ENCODE results near the gene FAM107A. TPM values are rescaled to one million over a fixed set of nuclear protein-coding genes. Genes with fewer than 3 reads are reported as not detected.

FAM107A gene
- total and polyA plus RNA-seq, 9 of the 15 experiments (the other 6 are each of a cell fraction or from before 2014, with no cell fraction given): 0.07 TPM; not detected in 8

DNA sequence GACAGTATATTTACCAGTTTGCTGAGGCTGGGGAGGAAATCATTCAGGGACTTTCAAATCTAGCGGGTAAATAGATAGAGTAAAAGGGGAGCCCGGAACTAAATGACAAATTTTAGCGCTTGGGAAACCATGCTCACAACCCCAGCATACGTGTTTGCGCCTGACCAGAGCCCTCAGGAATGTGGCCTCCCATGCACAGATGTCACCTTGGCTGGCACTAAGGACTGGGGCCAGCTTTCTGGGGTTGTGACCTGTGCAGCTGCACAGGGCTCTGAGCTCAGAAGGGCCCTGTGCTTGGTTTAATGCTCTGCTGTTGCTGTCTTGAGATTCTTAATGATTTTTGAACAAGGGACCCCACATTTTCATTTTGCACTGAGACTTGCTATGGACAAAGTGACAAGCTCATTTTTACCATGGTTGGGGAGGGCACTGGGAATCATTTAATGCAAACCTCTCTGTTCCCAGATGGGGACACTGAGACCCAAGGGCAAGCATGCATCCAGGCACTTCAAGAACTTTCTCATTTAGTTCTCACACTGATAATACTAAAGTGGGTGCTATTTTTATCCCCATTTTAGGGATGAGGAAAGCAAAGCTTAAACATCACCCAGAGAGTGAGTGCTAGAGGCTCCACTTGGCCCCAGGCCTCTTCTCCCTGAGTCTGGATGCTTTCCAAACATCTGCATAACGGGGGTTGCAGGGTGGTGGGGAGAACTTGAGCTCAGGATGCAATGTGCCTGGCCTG lies 44.1 kb upstream of the FAM107A start:
- Histone ChIP-seq H3K27ac (ENCODE audit: extremely low read depth, low read depth, low read length) (no peak overlapping the region), H3K4me2 (ENCODE audit: insufficient read depth, low read length) (no peak overlapping the region), H2AFZ (ENCODE audit: low read depth, low read length) (no peak overlapping the region), H3K4me3 (no peak overlapping the region), H3K9ac (ENCODE audit: insufficient read depth in 1 of 2, low read depth in 2 of 2, low read length in 2 of 2) (no peak overlapping the region), H3K79me2 (ENCODE audit: control insufficient read depth, insufficient read depth, low read length) (no peaks in the 10 kb centered on the region), H3K4me1 (replicated peaks in 1 of 2; ENCODE audit: control insufficient read depth in 2 of 2, insufficient read depth in 2 of 2, low read length in 2 of 2) (no peaks in the 10 kb centered on the region; a peak in 1 of 5 replicates), H3K9me1 (ENCODE audit: control insufficient read depth, insufficient read depth, low read length) (no peaks in the 10 kb centered on the region), H3K36me3 (ENCODE audit: control insufficient read depth, insufficient read depth, low read length) (no peaks in the 10 kb centered on the region), H4K20me1 (replicated peaks; ENCODE audit: control insufficient read depth, insufficient read depth, low read length) (no peaks in the 10 kb centered on the region; the same call in 1 of the 2 replicates), H3K27me3 (ENCODE audit: control insufficient read depth in 2 of 2, insufficient read depth in 2 of 2, low read length in 2 of 2) (peaks cover 0 to 43% of the 10 kb centered on the region in 2 experiments; a peak in 3 of 5 replicates), H3K9me3 (replicated peaks; ENCODE audit: control insufficient read depth, insufficient read depth, low read depth, low read length) (no peaks in the 10 kb centered on the region)
- DNase-seq (ENCODE audit: extremely low read depth in 1 of 4, low spot score in 3 of 4) (no peak), ATAC-seq (no peak), FAIRE-seq (no peak)
- TF ChIP-seq ZNF165 (CRISPR knock-in tag; IDR thresholded peaks at IDR 0.05; ENCODE audit: borderline replicate concordance) (no peak), KAT7 (CRISPR knock-in tag; IDR thresholded peaks at IDR 0.05; ENCODE audit: borderline replicate concordance) (no peak), PTTG1 (tag; IDR thresholded peaks at IDR 0.05; ENCODE audit: low read depth) (no peak)
- CTCF ChIA-PET (ENCODE audit: low intra/inter-chr PET ratio): no interaction called here
- 6% methylated on average over 6 of the region's 6 CpGs for WGBS (ENCODE audit: insufficient coverage, low coverage, missing lambda C conversion rate)
- intact Hi-C loops (cut with micrococcal nuclease): no loop called here
- POLR2A ChIA-PET: no interaction called here
- no TSS peak for BruUV-seq (replicated peaks)
- in situ Hi-C loops (cut with MboI): no loop called here

GRCh38 chr3:58620421-58620820 lies 43.2 kb upstream of the FAM107A start:
- H3K79me2 ChIP-seq (ENCODE audit: control insufficient read depth, insufficient read depth, low read length): no peaks in the 10 kb centered on the region
- in situ Hi-C loops (cut with MboI) (no loop called here), intact Hi-C loops (cut with micrococcal nuclease) (no loop called here)
- ATAC-seq (no peak), DNase-seq (ENCODE audit: extremely low read depth in 1 of 4, low spot score in 3 of 4) (no peak), FAIRE-seq (no peak)
- TF ChIP-seq ZNF445 (CRISPR knock-in tag; IDR thresholded peaks at IDR 0.05; ENCODE audit: low read depth) (no peak), KDM5B (IDR thresholded peaks at IDR 0.05; ENCODE audit: insufficient replicate concordance, low read depth, low read length) (no peak), RHOXF2B (CRISPR knock-in tag; conservative IDR thresholded peaks at IDR 0.05) (no peak)
- no peaks in the 10 kb centered on the region; the same call in 1 of the 2 replicates for H4K20me1 ChIP-seq (replicated peaks; ENCODE audit: control insufficient read depth, insufficient read depth, low read length)
- BruUV-seq (replicated peaks): no TSS peak
- no peak overlapping the region for H3K4me2 ChIP-seq (ENCODE audit: insufficient read depth, low read length)
- ChIA-PET POLR2A (no interaction called here), CTCF (ENCODE audit: low intra/inter-chr PET ratio) (no interaction called here)
- H3K36me3 ChIP-seq (ENCODE audit: control insufficient read depth, insufficient read depth, low read length): no peaks in the 10 kb centered on the region
- H2AFZ ChIP-seq (ENCODE audit: low read depth, low read length): no peak overlapping the region
- 3% methylated on average over 4 of the region's 8 CpGs for WGBS (ENCODE audit: insufficient coverage, low coverage, missing lambda C conversion rate)
- H3K4me3 ChIP-seq: no peak overlapping the region
- H3K9ac ChIP-seq (ENCODE audit: insufficient read depth in 1 of 2, low read depth in 2 of 2, low read length in 2 of 2): no peak overlapping the region
- peaks cover 0 to 36% of the 10 kb centered on the region in 2 experiments; a peak in 3 of 5 replicates for H3K27me3 ChIP-seq (ENCODE audit: control insufficient read depth in 2 of 2, insufficient read depth in 2 of 2, low read length in 2 of 2)
- H3K27ac ChIP-seq (ENCODE audit: extremely low read depth, low read depth, low read length): no peak overlapping the region
- H3K4me1 ChIP-seq (replicated peaks in 1 of 2; ENCODE audit: control insufficient read depth in 2 of 2, insufficient read depth in 2 of 2, low read length in 2 of 2): no peaks in the 10 kb centered on the region; a peak in 1 of 5 replicates
- H3K9me1 ChIP-seq (ENCODE audit: control insufficient read depth, insufficient read depth, low read length): no peaks in the 10 kb centered on the region
- no peaks in the 10 kb centered on the region for H3K9me3 ChIP-seq (replicated peaks; ENCODE audit: control insufficient read depth, insufficient read depth, low read depth, low read length)
